ENCODE data around the gene IQSEC3.
"Not testable (repeated sequence)": the region's sequence is repeated elsewhere in the genome, so short reads cannot be mapped to it uniquely, and the experiment has no call there.

The IQSEC3 gene

DNA sequence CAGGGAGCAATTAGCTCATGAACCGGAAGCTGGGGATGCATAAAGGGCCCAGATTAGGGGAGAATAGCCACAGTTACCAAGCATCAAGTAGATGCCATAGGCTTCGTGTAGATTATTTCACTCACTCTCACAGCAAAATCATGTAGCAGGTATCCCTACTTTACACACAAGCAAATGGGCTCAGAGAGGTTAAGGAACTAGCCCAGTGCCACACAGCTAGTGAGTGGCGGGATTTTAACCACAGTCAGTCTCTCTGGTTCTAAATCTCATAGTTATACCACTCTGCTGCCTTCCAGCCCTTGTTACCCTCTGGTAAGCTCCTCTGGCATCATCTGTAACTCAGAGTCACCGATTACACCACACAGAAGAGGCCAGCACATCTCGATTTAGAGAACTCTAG, 49.0 kb downstream of the IQSEC3 start:
- no peak for DNase-seq

DNA sequence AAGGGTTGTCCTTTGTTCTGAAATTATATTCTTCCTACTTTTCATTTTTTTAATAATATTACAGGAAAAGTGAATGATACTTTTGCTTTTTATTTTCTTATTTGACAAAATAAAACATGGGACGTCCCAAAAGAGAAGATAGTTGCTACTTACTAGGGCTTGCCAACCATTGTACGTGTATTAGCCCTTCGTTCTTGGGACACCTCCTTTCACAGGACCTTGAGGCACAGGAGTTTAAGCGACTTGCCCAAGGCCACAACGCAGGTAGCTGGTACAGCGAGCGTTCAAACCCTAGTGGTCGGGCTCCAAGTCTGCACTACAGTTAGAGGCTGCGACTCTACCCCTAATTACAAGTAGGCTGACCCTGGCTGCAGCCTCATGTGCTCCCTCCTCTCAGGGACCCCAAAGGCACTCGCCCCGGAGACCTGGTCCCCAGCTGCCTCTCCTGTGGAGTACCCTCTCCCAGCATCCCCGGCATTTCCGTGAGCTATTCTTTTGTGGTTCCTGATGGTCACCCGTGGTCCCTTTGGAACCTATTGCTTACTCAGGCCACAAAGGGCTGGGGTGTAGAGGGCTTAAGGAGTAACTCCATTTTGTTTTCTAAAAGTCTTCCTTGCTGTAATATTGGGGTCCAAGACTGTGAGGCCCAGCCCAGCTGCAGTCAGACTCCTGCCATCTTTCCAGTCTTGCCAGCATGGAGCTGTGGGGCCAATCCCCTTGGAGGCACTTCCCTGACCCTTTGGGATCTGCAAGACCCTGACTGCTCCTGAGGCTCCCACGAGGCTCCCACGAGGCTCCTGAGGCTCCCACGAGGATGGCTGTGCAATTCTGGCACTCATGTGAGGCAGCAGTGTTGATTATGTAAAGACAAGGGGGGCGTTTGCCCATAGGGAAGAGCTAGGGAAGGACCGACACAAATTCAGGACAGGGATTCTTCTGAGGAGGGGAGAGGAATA, 49.7 kb downstream of the IQSEC3 start:
- no peak for DNase-seq

- no peak for DNase-seq
These were observed 50.7 kb downstream of the IQSEC3 start for GRCh38 chr12:117311-117710.

- no peak for DNase-seq
These were observed 51.3 kb downstream of the IQSEC3 start for GRCh38 chr12:117816-118345.

DNA sequence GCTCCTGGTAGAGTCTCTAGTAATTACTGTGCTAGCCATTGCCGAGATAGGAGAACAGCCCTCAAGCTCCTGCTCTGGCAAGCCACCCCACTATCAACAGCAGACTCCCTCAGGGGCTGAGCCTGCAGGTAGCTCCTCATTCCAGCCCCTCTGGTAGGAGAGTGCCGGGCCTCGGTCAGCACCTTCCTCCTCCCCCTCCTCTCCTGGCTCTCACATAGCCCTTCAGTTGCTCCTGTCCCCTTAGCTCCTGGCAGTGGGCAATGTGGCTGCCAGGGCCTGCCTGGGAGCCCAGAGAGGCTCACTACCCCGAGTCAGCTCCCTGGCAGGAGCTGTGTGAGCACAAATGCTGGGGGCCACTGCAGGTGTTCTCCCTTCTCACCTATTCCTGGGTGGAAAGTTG, 52.0 kb downstream of the IQSEC3 start:
- DNase-seq, result no peak

DNA sequence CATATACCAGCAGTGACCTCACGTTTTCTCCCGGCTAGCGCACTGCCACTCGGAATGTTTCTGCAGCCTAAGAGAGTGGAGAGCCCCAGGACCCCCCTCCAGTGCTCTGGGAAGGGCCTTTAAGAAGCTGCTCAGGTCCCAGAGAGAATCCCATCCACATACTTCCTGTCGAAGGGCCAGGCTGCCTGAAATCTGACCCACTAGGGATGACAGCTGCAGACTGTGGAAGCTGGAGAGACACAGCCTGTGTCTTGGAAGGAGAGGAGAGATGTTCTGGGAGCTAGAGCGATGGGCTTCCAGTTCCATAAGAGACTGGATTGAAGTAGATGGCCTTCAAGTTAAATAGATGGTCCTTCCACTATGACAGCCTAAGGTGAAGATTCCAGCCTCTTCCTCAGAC, 54.4 kb downstream of the IQSEC3 start:
- DNase-seq, result no peak

DNA sequence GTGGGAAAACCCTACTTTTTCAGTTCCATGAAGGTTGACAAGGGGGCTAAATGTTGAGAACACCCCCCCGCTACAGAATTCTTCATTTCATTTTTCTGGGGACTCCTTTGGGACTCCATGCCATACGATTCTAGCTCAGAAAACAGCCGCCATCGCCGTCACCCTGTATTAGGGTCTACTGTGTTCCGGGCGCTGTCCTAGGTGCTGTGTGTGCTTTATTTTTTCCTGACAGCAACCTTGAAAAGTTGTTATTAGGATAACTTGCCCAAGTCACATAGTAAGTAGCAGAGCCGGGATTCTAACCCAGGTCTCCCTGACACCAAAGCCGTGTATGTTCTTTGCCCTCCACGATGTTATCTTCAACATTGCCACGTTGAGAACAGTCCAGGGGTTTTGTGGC, 55.1 kb downstream of the IQSEC3 start:
- no peak for DNase-seq

- DNase-seq, result no peak
These were observed 58.5 kb downstream of the IQSEC3 start for GRCh38 chr12:125075-125474.

DNA sequence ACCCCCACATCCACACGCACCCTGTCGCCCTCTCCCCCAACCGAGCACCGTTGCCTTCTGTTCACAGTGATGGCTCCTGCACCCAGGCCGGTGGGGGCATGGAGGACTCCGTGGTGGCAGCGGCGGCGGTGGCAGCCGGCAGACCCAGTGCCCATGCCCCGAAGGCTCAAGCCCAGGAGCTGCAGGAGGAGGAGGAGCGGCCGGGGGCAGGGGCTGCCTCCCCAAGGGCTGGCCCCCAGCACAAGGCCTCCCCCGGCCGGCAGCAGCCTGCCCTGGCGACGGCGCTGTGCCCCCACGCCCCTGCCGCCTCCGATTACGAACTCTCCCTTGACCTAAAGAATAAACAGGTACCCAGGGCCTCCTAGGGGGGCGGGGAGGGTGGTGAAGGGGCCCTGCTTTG, 59.0 kb downstream of the IQSEC3 start:
- no peak for DNase-seq

GRCh38 chr12:128079-128478, 61.5 kb downstream of the IQSEC3 start:
- no peak for DNase-seq

- no peak for DNase-seq
These were observed 62.4 kb downstream of the IQSEC3 start for GRCh38 chr12:129001-129400.

DNA sequence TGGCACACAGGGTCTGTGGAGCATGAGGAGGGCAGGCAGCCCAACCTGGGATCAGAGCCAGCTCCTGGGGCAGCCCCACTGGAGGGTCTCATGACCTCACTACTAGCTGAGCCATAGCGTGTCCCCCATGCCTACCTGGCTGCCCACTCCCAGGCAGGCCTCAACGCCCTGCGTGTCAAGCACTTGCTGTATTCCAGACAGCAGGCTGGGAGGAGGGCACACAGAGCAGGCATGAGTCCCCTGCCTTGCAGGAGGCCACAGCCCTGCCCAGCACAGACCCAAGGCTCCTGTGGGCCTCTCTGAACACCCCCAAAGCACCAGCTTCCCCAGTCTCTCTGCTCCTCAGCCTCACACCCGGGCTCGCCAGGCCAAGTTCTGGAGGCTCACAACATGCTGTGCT, 64.0 kb downstream of the IQSEC3 start:
- no peak for DNase-seq

- DNase-seq, result no peak
These were observed 64.4 kb downstream of the IQSEC3 start for GRCh38 chr12:131008-131407.

- DNase-seq, result no peak
These were observed 65.3 kb downstream of the IQSEC3 start for GRCh38 chr12:131732-132495.

GRCh38 chr12:133616-134232, 67.2 kb downstream of the IQSEC3 start:
- not testable (repeated sequence) for DNase-seq

DNA sequence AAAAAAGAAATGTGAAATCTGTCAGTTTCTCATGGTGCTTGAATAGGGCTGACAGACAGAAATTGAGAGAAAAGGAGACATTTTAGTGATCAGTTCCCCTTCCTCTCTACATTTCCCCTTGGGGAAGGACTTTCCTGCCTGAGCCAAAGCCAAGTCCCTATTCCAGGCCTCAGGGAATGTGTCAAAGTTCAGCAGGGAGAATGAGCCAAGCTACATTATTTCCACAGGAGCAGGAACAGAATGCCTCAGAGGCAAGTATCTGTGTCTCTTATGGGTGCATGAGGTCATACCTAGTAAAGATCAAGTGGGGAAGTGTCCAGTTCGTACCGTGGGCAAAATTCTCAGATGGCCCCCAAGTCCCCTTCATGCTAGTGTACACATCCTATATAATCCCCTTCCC, 68.6 kb downstream of the IQSEC3 start:
- no peak for DNase-seq

- DNase-seq, result no peak
These were observed 71.8 kb downstream of the IQSEC3 start for GRCh38 chr12:138171-138897.

DNA sequence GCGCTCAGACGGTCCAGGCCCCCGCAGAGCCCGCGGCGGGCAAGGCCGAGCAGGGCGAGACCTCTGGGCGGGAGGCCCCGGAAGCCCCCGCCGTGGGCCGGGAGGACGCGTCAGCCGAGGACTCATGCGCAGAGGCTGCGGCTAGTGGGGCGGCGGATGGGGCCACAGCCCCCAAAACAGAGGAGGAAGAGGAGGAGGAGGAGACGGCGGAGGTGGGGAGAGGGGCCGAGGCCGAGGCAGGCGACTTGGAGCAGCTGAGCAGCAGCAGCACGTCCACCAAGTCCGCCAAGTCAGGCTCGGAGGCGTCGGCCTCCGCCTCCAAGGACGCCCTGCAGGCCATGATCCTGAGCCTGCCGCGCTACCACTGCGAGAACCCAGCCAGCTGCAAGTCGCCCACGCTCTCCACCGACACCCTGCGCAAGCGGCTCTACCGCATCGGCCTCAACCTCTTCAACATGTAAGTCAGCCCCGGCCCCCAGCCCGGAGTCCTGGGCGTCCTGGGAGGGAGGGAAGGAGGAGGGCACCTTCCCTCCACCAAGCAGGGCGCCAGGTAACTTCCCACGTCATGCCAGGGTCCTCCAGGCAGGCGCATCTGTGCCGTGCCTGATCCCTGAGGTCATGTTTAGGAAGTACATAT, 72.4 kb downstream of the IQSEC3 start:
- DNase-seq, result peak; percentile 85

- peak; percentile 61 for DNase-seq
These were observed 73.0 kb downstream of the IQSEC3 start for GRCh38 chr12:139585-139984.

DNA sequence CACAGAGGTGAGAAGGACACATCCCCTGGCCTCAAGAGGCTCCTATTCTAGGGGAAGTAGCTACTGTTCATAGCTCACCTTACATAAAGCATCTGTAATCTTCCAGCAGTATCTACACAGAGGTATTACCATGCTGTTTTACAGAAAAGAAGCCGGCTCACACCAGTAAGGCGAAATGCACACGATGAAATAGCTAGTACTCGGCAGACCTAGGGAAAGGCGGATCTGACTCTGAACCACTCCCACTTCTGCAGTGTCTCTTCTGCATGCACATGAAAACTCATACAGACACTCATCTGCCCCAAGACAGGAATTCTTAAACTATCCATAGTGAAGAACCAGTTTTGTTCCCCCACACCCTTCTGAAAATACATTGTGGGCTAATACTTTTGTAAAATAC, 73.6 kb downstream of the IQSEC3 start:
- no peak for DNase-seq

GRCh38 chr12:143964-144649, 77.5 kb downstream of the IQSEC3 start:
- peak; percentile 67 for DNase-seq
